ENCODE data around the gene ZBTB16.

The ZBTB16 gene

GRCh38 chr11:114185436-114185835, 125.9 kb downstream of the ZBTB16 start:
- H3K4me3 ChIP-seq (replicated peaks; ENCODE audit: low read depth, low read length), result no peak overlapping the region
- DNase-seq (ENCODE audit: extremely low read depth, low read depth), result no peak
- no peak for TF ChIP-seq CTCF (IDR thresholded peaks at IDR 0.05; ENCODE audit: low read depth, low read length, missing control alignments)

- no peak overlapping the region for H3K4me3 ChIP-seq (replicated peaks; ENCODE audit: low read depth, low read length)
- no peak for TF ChIP-seq CTCF (IDR thresholded peaks at IDR 0.05; ENCODE audit: low read depth, low read length, missing control alignments)
- no peak for DNase-seq (ENCODE audit: extremely low read depth, low read depth)
These were observed 127.7 kb downstream of the ZBTB16 start for GRCh38 chr11:114187173-114187572.

GRCh38 chr11:114188851-114189570, 129.5 kb downstream of the ZBTB16 start:
- TF ChIP-seq CTCF (IDR thresholded peaks at IDR 0.05; ENCODE audit: low read depth, low read length, missing control alignments), result no peak
- DNase-seq (ENCODE audit: extremely low read depth, low read depth), result no peak
- H3K4me3 ChIP-seq (replicated peaks; ENCODE audit: low read depth, low read length), result no peak overlapping the region

- TF ChIP-seq CTCF (IDR thresholded peaks at IDR 0.05; ENCODE audit: low read depth, low read length, missing control alignments), result no peak
- H3K4me3 ChIP-seq (replicated peaks; ENCODE audit: low read depth, low read length), result no peak overlapping the region
- no peak for DNase-seq (ENCODE audit: extremely low read depth, low read depth)
These were observed 131.1 kb downstream of the ZBTB16 start for GRCh38 chr11:114190630-114191029.

GRCh38 chr11:114191893-114192292, 132.4 kb downstream of the ZBTB16 start:
- no peak for DNase-seq (ENCODE audit: extremely low read depth, low read depth)
- H3K4me3 ChIP-seq (replicated peaks; ENCODE audit: low read depth, low read length), result no peak overlapping the region
- TF ChIP-seq CTCF (IDR thresholded peaks at IDR 0.05; ENCODE audit: low read depth, low read length, missing control alignments), result no peak

GRCh38 chr11:114192841-114193389, 133.4 kb downstream of the ZBTB16 start:
- H3K4me3 ChIP-seq (replicated peaks; ENCODE audit: low read depth, low read length), result no peak overlapping the region
- DNase-seq (ENCODE audit: extremely low read depth, low read depth), result no peak
- no peak for TF ChIP-seq CTCF (IDR thresholded peaks at IDR 0.05; ENCODE audit: low read depth, low read length, missing control alignments)

Measured in HFF-Myc (cell line).